Fibroblast of lung (primary cell): ENCODE results near the gene OPN1MW3.

Source experiments
- EZH2 ChIP-seq: IDR thresholded peaks from 2 replicates; pipeline ENCODE4 v1.5.1; 2012; ENCODE audit warnings: low read length, control low read depth, mild to moderate bottlenecking; ENCODE audit errors: missing control alignments
- TF ChIP-seq, protein P1 (sequence below), 2 donors: IDR thresholded peaks in 1 of 2; conservative IDR thresholded peaks in 1 of 2; 1 replicate in 1 of 2; 2 replicates in 1 of 2; pipeline ENCODE4 v1.5.1; 2011 to 2012; ENCODE audit warnings: low read length in 2 of 2, control low read depth in 1 of 2, inconsistent platforms in 1 of 2, low read depth in 1 of 2, mild to moderate bottlenecking in 1 of 2

DNA sequence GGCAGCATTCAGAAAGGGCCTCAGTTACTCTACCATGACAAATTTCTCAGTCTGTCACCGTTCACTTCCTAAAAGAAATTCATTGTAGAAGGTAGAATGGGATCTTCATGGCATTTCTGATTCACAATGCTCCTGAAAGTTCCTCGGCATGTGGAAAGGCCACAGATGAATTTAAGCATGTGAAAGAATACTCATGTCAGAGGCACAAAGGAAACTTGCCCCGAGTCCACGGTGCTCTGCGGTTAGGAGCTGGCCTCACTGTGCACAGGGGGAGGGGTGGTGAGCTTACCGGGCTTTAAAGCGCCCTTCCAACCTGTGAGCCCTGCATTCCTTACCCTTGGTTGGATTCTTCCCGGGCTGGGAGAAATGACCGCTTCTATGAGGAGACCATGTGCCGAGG, 47.5 kb downstream of the OPN1MW3 start:
- TF ChIP-seq, protein P1, sequence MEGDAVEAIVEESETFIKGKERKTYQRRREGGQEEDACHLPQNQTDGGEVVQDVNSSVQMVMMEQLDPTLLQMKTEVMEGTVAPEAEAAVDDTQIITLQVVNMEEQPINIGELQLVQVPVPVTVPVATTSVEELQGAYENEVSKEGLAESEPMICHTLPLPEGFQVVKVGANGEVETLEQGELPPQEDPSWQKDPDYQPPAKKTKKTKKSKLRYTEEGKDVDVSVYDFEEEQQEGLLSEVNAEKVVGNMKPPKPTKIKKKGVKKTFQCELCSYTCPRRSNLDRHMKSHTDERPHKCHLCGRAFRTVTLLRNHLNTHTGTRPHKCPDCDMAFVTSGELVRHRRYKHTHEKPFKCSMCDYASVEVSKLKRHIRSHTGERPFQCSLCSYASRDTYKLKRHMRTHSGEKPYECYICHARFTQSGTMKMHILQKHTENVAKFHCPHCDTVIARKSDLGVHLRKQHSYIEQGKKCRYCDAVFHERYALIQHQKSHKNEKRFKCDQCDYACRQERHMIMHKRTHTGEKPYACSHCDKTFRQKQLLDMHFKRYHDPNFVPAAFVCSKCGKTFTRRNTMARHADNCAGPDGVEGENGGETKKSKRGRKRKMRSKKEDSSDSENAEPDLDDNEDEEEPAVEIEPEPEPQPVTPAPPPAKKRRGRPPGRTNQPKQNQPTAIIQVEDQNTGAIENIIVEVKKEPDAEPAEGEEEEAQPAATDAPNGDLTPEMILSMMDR (conservative IDR thresholded peaks at IDR 0.05 in 1 of 2, IDR thresholded peaks at IDR 0.05 in 1 of 2; ENCODE audit: low read depth in 1 of 2, low read length in 2 of 2), result no peak
- TF ChIP-seq EZH2, result no peak
